ENCODE measurements around the gene AFAP1L2.

DNA sequence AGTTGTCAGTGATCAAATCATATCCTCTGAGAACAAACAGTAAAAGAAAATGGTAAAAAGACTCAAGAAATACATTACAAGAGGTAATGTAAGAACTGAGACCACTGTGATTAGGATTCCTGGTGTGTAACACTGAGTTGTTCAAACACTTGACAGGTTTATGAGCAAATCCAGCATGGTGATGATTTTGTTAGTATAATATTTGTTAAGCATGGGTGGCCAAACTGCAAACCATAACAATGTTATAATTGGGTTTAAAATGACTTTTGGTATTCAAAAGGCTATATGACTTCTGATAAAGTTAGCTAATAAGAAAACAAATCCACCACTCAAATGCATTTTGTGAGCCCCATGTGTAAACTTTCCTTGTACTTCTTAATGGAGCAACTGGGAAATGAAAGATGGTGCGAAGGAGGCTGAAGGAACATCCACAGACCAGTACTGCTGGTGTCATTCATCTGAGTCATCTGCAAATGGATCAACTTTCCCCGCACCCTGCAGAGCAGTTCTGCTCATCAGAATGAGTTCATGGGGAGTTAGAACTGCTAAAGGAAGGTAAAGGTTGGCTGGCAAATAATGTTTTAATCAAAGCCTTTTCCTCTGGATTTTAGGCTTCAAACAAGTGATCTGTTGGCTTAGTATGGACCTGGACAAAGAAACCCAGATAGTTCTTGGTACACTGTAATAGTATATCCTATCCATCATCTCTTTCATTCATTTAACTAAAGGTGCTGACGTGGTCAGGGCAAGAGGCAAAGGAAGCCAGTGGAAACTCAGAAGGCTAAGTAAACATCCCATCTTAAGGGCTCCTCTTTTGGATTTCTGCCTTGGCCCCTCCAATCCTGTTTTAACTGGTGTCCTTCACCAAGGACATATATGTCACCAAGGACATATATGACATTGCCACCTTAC is 45.0 kb downstream of the AFAP1L2 start:
- TF ChIP-seq CTCF (conservative IDR thresholded peaks at IDR 0.05; ENCODE audit: low read length) (no peak), EZH2phosphoT487 (IDR thresholded peaks at IDR 0.05; ENCODE audit: borderline replicate concordance, low read depth, low read length) (no peak)
